Activated T-helper 17 cell treated with anti-CD3 and anti-CD28 coated beads, Interleukin-2, amount 50 U/mL, for 72 hours (primary cell): ENCODE results near the gene THSD7B. TPM values are rescaled to one million over a fixed set of nuclear protein-coding genes. Genes with fewer than 3 reads are reported as not detected.

Source experiments
- ATAC-seq: fragments of 150-1000 bp; cut with Tn5 transposase; replicated peaks from 2 replicates; pipeline ENCODE4 v1.10.0; 2021; ENCODE audit warnings: mild to moderate bottlenecking, moderate library complexity
- H3K27ac Mint-ChIP-seq: one replicate; pipeline ENCODE4 v1.8.0; 2022; ENCODE audit warnings: mixed read lengths
- H3K27me3 Mint-ChIP-seq: one replicate; pipeline ENCODE4 v1.8.0; 2022; ENCODE audit warnings: mixed read lengths
- H3K36me3 Mint-ChIP-seq: one replicate; pipeline ENCODE4 v1.8.0; 2022; ENCODE audit warnings: low read depth, mild to moderate bottlenecking, mixed read lengths
- H3K4me1 Mint-ChIP-seq: one replicate; pipeline ENCODE4 v1.8.0; 2022; ENCODE audit warnings: mixed read lengths
- H3K4me3 Mint-ChIP-seq: one replicate; pipeline ENCODE4 v1.8.0; 2022; ENCODE audit warnings: mild to moderate bottlenecking, mixed read lengths
- H3K9me3 Mint-ChIP-seq: one replicate; pipeline ENCODE4 v1.8.0; 2022; ENCODE audit warnings: mixed read lengths
- total RNA-seq, 2 donors: library from RNA; stranded (reverse); gene quantifications; one replicate each; pipeline ENCODE4 v1.2.3, GENCODE V29; 2022

THSD7B gene
- total RNA-seq, 2 donors from 2014 or later: 0.05 TPM; not detected in 1

GRCh38 chr2:137183206-137183898 is 418.0 kb downstream of the THSD7B start:
- no peaks in the 10 kb centered on the region for H3K9me3 Mint-ChIP-seq
- ATAC-seq: no peak
- no peaks in the 10 kb centered on the region for H3K36me3 Mint-ChIP-seq
- H3K4me1 Mint-ChIP-seq: no peaks in the 10 kb centered on the region
- no peak overlapping the region for H3K27ac Mint-ChIP-seq
- no peak overlapping the region for H3K4me3 Mint-ChIP-seq
- no peaks in the 10 kb centered on the region for H3K27me3 Mint-ChIP-seq

GRCh38 chr2:137185378-137186078 is 420.2 kb downstream of the THSD7B start:
- Mint-ChIP-seq H3K4me1 (no peaks in the 10 kb centered on the region), H3K9me3 (no peaks in the 10 kb centered on the region)

GRCh38 chr2:137187216-137187615 is 421.9 kb downstream of the THSD7B start:
- Mint-ChIP-seq H3K27ac (no peak overlapping the region), H3K4me1 (no peaks in the 10 kb centered on the region), H3K27me3 (no peaks in the 10 kb centered on the region), H3K9me3 (peaks cover 4% of the 10 kb centered on the region), H3K36me3 (no peaks in the 10 kb centered on the region), H3K4me3 (no peak overlapping the region)
- no peak for ATAC-seq

More at GRCh38 chr2:137185378-137186078, 420.2 kb downstream of the THSD7B start:
- H3K27me3 Mint-ChIP-seq: no peaks in the 10 kb centered on the region
- H3K4me3 Mint-ChIP-seq: no peak overlapping the region
- no peak for ATAC-seq
- no peak overlapping the region for H3K27ac Mint-ChIP-seq
- H3K36me3 Mint-ChIP-seq: no peaks in the 10 kb centered on the region

GRCh38 chr2:137190411-137191195 is 425.3 kb downstream of the THSD7B start:
- Mint-ChIP-seq H3K4me1 (no peaks in the 10 kb centered on the region), H3K4me3 (no peak overlapping the region), H3K36me3 (no peaks in the 10 kb centered on the region), H3K27me3 (no peaks in the 10 kb centered on the region), H3K9me3 (peaks cover 8% of the 10 kb centered on the region), H3K27ac (no peak overlapping the region)
- no peak for ATAC-seq

- Mint-ChIP-seq H3K27ac (no peak overlapping the region), H3K27me3 (no peaks in the 10 kb centered on the region), H3K4me1 (no peaks in the 10 kb centered on the region), H3K36me3 (no peaks in the 10 kb centered on the region), H3K4me3 (no peak overlapping the region), H3K9me3 (peaks cover 8% of the 10 kb centered on the region)
- ATAC-seq: no peak
Measured at GRCh38 chr2:137192366-137193310, 427.3 kb downstream of the THSD7B start.

GRCh38 chr2:137193401-137193800 is 428.1 kb downstream of the THSD7B start:
- Mint-ChIP-seq H3K27ac (no peak overlapping the region), H3K9me3 (peaks cover 8% of the 10 kb centered on the region), H3K36me3 (no peaks in the 10 kb centered on the region), H3K4me1 (no peaks in the 10 kb centered on the region), H3K4me3 (no peak overlapping the region), H3K27me3 (no peaks in the 10 kb centered on the region)
- ATAC-seq: no peak

GRCh38 chr2:137194111-137194510 is 428.8 kb downstream of the THSD7B start:
- Mint-ChIP-seq H3K36me3 (no peaks in the 10 kb centered on the region), H3K4me3 (no peak overlapping the region), H3K27me3 (no peaks in the 10 kb centered on the region), H3K9me3 (peaks cover 8% of the 10 kb centered on the region), H3K27ac (no peak overlapping the region), H3K4me1 (no peaks in the 10 kb centered on the region)
- no peak for ATAC-seq

GRCh38 chr2:137199751-137200150 is 434.4 kb downstream of the THSD7B start:
- ATAC-seq: no peak
- no peaks in the 10 kb centered on the region for H3K4me1 Mint-ChIP-seq
- H3K27ac Mint-ChIP-seq: no peak overlapping the region
- H3K36me3 Mint-ChIP-seq: no peaks in the 10 kb centered on the region
- H3K4me3 Mint-ChIP-seq: no peak overlapping the region
- H3K27me3 Mint-ChIP-seq: no peaks in the 10 kb centered on the region
- H3K9me3 Mint-ChIP-seq: no peaks in the 10 kb centered on the region

GRCh38 chr2:137202318-137202717 is 437.0 kb downstream of the THSD7B start:
- H3K36me3 Mint-ChIP-seq: no peaks in the 10 kb centered on the region
- no peak for ATAC-seq
- H3K27me3 Mint-ChIP-seq: no peaks in the 10 kb centered on the region
- no peak overlapping the region for H3K27ac Mint-ChIP-seq
- H3K9me3 Mint-ChIP-seq: peaks cover 3% of the 10 kb centered on the region
- no peak overlapping the region for H3K4me3 Mint-ChIP-seq
- no peaks in the 10 kb centered on the region for H3K4me1 Mint-ChIP-seq

- no peak for ATAC-seq
- H3K9me3 Mint-ChIP-seq: peaks cover 3% of the 10 kb centered on the region
- H3K4me3 Mint-ChIP-seq: no peak overlapping the region
- no peaks in the 10 kb centered on the region for H3K27me3 Mint-ChIP-seq
- no peaks in the 10 kb centered on the region for H3K36me3 Mint-ChIP-seq
- no peaks in the 10 kb centered on the region for H3K4me1 Mint-ChIP-seq
- no peak overlapping the region for H3K27ac Mint-ChIP-seq
Measured at GRCh38 chr2:137205324-137205723, 440.0 kb downstream of the THSD7B start.

GRCh38 chr2:137206069-137206468 is 440.7 kb downstream of the THSD7B start:
- Mint-ChIP-seq H3K4me1 (no peaks in the 10 kb centered on the region), H3K27ac (no peak overlapping the region), H3K4me3 (no peak overlapping the region), H3K27me3 (no peaks in the 10 kb centered on the region), H3K36me3 (no peaks in the 10 kb centered on the region), H3K9me3 (peaks cover 3% of the 10 kb centered on the region)
- ATAC-seq: no peak

GRCh38 chr2:137207030-137207429 is 441.7 kb downstream of the THSD7B start:
- Mint-ChIP-seq H3K4me1 (no peaks in the 10 kb centered on the region), H3K27ac (no peak overlapping the region), H3K36me3 (no peaks in the 10 kb centered on the region), H3K27me3 (no peaks in the 10 kb centered on the region), H3K4me3 (no peak overlapping the region), H3K9me3 (peaks cover 3% of the 10 kb centered on the region)
- ATAC-seq: no peak

GRCh38 chr2:137208431-137208891 is 443.1 kb downstream of the THSD7B start:
- H3K4me1 Mint-ChIP-seq: no peaks in the 10 kb centered on the region
- no peak overlapping the region for H3K4me3 Mint-ChIP-seq
- H3K9me3 Mint-ChIP-seq: peaks cover 3% of the 10 kb centered on the region
- no peak overlapping the region for H3K27ac Mint-ChIP-seq
- no peaks in the 10 kb centered on the region for H3K36me3 Mint-ChIP-seq
- no peak for ATAC-seq
- H3K27me3 Mint-ChIP-seq: no peaks in the 10 kb centered on the region

- Mint-ChIP-seq H3K9me3 (peaks cover 3% of the 10 kb centered on the region), H3K27me3 (no peaks in the 10 kb centered on the region), H3K36me3 (no peaks in the 10 kb centered on the region), H3K27ac (no peak overlapping the region), H3K4me3 (no peak overlapping the region), H3K4me1 (no peaks in the 10 kb centered on the region)
- ATAC-seq: no peak
Measured at GRCh38 chr2:137210039-137210438, 444.7 kb downstream of the THSD7B start.
